GM18867 (cell line): Measurements from ENCODE around the gene USP9Y.

Experiments used
- ATAC-seq: cut with Tn5 transposase; IDR thresholded peaks from one replicate; pipeline ENCODE4 v1.9.1; 2021; ENCODE audit warnings: mild to moderate bottlenecking, moderate library complexity; ENCODE audit not compliant: unreplicated experiment

USP9Y gene

DNA sequence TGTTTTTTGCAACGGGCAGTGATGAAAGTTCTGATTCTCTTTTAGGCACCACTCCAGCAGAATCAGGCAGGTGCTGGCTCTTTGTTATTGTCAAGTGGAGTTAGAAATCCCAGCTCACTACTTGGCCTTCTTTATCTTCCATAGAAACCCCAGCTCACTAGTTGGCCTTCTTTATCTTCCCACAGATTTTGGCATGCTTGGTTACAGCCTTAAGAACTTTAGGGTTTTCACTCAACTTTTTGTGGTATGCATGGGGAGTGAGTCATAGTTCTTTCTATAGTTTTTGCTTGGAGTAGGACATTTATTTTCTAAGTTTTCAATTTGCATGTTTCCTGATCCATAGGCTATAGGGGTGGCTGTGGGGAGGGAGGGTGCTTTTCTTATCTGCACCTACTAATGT lies 55.0 kb downstream of the USP9Y start:
- ATAC-seq, result no peak

DNA sequence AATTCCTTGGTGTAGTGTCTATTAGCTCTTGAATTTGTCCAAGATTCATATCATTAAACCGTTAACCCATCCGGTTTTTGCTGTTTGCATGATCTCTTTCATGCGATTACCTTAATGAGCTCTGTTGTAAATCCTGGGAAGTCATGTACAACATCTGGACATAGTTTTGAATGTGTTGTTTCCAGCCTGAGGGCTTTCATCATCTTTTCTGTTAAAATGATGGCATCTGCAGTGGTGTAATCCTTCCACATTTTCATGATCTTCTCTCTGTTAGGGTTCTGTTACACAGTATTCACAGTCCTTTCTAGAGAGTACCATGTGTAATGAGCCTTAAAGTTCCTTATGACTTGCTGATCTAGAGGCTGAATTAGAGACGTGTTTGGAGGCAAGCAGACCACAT lies 64.9 kb downstream of the USP9Y start:
- no peak for ATAC-seq

DNA sequence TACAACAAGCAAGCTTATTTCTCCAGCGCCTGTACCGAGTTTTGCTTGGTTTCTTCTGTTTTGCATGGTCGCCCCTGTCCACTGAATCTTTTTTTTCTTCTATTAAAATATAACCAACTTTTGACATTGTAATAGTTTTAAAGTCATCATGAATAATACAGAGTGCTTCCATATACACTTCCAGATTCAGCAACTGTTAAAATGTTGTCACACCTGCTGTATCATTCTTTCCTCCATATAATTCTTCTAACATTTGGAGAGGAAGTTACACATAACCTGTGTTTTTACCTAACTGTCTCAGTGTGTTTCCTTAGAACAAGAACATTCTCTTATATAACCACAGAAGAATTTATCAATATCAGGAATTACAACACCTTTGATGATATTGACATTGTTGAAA lies 83.5 kb downstream of the USP9Y start:
- ATAC-seq, result no peak

DNA sequence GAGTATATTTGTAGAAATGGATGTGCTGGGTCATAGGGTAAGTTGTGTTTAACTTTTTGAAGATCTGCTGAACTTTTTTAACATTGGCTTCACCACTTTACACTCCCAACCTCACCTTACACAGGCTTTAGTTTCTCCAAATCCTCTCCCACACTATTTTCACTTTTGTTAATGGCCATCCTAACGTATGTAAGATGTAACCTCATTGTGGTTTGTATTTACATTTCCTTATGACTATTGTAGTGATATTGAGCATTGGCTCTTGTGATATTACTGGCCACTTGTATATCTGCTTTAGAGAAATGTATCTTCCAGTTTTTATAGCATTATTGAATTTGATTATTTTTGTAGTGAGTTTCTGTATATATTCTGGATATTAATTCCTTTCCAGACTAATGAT lies 93.0 kb downstream of the USP9Y start:
- no peak for ATAC-seq

DNA sequence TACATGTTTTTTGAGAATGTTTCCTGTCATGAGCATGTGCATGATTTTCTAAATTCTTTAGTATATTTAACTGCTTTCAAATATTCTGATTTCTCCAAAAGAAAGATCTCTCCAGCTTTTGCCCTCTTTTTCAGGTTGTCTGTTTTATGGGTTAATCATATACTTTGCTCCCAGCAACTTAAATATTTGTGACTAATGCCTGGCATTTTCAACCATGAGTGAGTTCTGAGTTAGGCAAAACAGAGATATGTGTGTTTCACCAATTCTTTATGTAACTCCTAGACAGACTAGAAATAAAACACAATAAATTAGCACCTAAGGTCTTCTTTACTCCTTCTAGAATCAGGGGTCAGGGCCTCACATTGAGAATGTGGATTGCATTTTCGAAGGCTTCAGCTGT lies 107.0 kb downstream of the USP9Y start:
- ATAC-seq, result no peak

DNA sequence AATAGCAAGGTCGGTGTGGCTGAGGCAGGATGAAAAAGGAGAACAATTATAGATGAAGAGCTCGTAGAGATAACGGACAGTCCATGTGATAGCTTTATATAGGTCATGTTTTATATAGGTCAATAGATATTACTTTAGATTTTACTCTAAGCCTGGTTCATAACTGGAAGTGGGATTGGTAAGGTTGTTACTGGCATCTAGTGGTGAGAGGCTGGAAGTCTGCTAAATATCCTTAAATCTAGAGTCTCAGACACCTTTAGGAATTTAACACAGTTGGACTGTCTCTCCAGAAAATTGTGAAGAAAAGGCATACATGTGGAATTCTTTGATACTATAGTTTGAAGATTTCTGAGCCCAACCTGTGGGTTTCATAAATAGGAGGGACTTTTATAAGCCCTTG lies 108.0 kb downstream of the USP9Y start:
- ATAC-seq, result no peak

DNA sequence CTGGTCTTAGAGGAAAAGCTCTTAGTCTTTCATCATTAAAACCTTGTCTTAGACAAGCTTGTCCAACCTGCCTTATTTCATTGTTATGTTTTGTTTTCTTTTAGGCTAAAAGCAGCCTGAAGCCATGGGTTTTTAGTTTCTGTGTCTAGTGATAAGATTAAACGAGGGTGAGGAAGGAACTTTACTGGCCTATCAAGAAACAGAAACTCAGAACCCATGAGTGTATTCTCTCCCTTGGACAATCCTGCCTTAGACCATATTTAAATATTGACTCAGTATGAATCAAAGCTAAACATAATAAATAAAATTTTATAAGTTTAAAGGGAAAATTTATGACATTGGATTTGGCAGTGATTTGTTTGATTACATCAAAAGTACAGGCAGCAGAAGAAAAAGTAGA lies 122.4 kb downstream of the USP9Y start:
- ATAC-seq, result no peak

DNA sequence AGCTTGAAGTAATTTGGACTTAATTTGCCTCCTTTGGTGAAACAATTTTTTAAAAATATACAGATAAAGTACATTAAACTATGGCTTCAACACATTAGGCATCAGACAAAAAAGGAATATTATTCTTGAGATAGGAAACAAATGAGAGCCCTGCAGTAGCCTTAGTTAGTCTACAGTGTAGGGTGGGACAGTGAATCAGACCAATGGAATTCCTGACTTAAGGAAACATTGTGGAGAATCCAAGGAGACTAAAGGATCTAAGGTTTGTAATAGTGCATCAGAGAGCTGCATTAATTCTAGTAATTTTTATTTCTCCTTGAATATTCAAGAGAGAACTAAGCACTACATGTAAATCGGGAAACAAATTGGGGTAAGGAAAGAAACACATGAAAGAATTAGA lies 125.8 kb downstream of the USP9Y start:
- no peak for ATAC-seq

DNA sequence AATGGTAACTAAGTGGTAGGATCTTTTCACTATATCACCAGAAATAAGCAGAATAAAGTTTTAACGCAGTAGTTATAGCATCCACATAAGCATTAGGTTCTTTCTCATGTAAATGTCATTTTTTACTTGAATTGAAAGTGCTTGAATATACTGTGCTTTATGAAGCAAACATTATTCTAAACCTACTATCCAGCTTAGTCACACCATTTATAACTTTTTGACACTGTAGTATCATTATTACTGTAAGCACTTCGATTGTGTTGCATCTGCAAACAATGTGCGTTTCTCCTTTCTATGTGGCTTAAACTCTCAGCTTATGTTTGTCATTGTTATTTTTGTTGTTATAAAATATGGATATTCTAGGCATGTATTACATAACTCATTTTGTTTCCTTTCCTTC lies 132.3 kb downstream of the USP9Y start:
- no peak for ATAC-seq

DNA sequence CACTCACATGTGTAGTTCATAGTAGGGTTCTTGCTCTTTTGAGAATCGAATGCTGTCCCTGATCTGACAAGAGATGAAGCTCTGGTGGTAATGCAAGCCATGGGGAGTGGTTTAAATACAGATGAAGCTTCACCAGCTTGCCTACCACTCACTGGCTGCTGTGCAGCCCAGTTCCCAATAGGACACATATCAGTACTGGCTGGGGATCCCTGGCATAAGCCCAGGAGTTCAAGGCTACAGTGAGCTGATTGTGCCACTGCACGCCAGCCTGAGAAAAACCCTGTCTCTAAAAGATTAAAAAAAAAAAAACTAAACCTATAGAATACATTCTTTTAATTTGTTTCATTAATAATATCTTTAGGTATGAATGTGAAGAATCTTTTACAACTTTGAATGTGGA lies 136.5 kb downstream of the USP9Y start:
- ATAC-seq, result no peak

DNA sequence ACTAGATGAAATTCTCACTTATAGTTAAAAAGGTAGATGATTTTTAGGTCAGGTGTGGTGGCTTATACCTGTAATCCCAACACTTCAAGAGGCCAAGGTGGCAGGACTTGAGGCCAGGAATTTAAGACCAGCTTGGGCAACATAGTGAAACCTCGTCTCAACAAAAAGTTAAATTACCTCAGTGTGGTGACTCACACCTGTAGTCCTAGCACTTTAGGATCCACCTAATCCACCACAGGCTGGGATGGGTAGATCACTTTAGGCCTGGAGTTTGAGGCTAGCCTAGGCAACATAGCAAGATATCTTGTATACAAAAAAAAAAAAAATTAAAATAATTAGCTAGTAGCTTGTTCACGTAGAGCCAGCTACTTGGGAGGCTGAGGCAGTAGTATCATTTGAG lies 140.3 kb downstream of the USP9Y start:
- no peak for ATAC-seq

DNA sequence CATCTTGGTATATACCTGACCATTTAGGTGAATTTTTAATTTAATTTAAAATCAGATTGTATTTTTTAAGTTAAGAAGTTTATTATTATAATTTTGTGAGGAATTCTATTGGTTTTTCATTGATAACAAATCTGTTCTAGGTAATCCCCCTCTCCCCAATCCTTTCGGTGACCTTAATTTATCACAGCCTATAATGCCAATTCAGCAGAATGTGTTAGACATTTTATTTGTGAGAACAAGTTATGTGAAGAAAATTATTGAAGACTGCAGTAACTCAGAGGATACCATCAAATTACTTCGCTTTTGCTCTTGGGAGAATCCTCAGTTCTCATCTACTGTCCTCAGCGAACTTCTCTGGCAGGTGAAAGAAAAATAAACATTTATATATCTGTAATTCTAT lies 145.8 kb downstream of the USP9Y start:
- no peak for ATAC-seq

DNA sequence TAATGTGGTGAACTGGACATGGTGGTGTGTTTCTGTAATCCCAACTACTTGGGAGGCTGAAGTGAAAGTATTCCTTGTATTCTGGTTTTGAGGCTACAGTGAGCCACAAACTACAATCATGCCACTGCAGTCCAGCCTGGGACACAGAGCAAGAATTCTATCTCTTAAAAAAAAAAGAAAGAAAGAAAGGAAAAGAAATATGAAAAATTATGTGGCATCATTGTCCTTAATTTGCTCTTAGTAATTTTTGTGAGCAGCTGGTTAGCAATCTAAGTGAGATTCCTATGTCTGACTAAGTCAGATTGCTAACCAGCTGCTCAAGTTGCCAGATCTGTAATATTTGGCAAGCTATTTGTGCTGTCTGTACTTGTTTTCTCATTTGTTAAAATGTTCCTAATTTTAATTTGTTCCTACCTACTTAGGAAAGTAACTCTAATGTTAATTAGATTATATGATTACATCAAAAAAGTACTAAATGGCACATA lies 154.8 kb downstream of the USP9Y start:
- ATAC-seq, result no peak

DNA sequence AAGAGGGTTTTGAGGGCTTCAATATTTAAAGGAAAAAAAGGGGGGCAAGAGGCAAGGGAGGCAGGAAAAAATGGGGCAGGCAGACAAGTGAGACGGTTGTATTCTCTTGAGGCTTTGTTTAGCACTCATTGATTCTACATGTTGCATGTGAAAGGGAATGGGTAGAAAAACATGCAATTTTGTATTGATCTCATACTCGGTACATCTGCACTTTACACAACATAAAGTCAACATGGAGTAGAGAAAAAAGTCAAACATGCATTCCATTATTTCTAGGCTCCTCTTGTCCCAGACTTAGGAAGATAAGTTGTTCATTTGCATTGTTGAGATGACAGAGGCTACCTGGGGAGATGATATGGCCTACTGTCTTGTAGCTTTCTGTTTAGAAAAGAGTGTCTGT lies 166.9 kb downstream of the USP9Y start:
- no peak for ATAC-seq

DNA sequence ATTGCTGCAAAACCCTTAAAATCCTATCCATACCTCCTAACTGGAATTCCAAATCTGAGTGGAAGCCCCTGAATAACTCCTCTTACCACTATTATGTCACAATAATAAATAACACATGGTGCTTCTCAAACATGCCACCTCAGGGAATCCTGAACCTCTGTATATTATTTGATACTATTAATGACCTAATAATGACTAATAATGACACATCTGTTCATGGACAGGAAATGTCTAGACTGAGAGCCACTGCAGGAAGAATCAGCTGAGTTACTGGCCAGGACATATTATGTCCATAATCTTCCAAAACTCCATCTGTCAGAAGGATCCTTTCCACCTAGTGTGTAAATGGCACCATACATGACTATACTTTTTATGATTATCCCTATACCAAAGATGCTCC lies 195.9 kb downstream of the USP9Y start:
- ATAC-seq, result no peak

DNA sequence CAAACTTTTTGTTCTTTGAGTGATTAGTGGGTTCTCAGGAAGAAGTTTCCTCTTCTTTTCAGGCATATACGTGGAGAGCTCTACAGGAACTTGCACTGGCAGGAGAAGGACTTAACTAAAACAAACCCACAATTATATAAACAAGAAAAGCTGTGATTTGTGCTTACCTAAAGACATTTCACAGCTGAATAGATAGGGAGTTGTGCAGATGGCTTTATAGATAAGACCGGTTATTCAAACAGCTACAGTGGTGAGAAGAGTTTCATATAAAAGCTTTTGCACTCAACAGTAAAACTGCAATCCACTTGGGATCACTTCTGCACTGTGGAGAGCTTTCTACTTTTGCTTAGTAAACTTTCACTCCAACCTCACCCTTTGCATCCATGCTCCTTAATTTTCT lies 197.6 kb downstream of the USP9Y start:
- ATAC-seq, result no peak

DNA sequence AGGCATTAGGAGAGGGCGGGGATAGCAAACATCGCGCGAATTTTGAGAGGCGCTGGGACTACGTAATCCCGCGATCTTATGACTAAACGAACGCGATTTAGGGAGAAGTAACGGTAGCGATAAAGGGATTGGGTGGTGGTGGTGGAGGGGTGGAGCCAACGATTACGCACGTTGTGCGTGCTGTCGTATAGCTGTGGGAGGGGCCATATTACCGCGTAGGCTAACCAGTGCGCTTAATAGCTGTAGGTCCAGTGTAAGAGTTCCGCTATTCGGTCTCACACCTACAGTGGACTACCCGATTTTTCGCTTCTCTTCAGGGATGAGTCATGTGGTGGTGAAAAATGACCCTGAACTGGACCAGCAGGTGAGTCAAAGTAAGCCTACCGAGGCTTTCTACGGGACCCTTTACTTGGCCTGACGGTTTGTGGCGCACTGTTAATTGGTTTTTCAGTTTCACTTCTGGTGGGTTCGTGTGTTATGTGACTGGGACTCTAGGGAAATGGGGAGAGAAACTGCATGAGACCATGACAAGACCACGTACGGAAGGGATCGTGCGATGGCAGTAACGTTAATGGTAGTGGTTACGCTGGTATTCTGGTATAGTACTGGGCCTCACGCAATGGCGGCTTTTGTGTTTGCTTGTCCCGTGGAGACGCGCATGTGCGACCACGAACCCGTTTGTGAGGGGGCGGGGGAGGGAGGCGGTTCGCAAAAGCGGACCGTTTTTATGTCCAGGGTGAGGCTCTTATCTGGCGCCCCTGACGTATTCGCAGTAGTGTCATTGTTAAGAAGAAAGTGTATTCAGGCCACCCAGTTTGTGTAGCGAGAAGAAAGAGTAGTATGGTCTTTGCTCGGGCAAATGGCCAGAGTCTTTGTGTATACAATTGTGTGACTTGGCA lies 203.8 kb downstream of the USP9Y start, which contains the start of gene DDX3Y:
TSS of gene DDX3Y (plus strand) at position 251 of the 899 bp plus-strand sequence. CDS start at position 320, 69 bp downstream.
- ATAC-seq, result no peak

DNA sequence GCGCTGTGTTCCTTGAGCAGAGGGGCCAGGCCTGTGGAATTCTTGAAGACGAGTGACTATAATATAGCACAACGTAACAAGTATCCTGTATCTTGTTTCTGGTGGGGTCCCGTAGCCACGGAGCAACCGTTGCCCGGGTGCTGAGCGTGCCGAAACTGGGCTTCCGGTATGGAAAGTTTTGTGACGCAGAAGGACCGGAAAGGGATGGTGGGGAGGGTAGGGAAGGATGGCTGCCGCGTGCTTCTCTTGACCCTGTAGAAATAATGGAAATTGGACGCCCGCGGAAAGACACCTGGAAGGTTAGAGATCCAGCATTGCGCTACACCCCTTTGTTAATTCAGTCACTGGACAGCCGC lies 204.5 kb downstream of the USP9Y start:
- no peak for ATAC-seq

DNA sequence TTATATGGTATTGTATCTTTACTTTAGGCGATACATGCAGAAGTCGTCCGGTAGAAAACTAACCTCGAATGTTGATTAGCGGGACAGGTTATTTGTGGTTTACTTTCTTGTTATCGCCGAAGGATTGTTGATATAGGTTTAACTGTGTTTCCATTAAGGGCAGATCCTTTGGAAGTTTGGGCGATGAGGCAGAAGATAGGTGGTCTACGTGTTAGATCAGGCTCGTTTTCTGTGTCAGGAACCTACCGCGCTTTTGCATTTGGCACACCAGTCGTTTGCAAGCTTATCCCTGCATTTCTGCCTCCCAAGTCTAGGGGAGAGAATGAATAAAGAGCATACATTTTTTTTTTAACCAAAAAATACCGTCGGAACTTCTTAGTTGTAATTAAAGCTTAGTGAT lies 204.9 kb downstream of the USP9Y start:
- no peak for ATAC-seq
